ENCODE measurements around the gene ZC3H8. TPM values are rescaled to one million over a fixed set of nuclear protein-coding genes. Genes with fewer than 3 reads are reported as not detected.

ZC3H8 gene
- total and polyA plus RNA-seq, 2 donors (not counting 1 experiment from before 2014, with no cell fraction given), result 5.5 to 26.0 TPM

DNA sequence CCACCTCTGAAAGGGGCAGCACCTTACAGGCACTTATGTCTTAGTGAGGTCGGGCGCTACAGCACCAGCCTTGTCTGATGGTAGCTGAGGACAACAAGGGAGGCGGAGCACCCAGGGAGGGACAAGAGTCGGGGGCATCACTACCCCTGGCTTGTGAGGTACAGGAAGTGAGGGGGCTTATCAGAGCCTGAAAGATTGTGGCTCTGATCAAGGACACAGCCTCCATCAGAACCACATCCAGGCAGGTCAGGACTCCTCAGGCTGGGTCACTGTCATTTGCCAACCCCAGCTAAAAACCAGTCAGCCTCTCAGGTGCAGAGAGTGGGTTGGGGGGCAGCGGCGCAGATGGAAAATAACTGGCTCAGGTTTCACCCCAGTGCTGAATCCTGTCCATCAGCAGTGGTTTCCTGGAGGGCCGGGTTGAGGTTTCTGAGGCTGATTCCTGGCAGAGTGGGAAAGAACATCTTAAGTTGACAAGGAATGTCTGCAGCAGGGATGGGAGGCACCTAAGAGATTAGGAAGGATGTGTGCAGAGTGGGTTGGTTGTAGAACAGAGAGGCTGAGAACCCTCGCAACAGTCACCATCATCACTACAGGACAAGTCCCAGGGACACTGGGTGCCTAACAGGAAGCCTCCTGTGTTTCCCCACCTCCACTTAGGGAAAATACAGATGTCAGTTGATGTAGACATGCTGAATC, 71.4 kb downstream of the ZC3H8 start:
- POLR2A ChIA-PET, result no interaction called here
- intact Hi-C loops (cut with micrococcal nuclease), result no loop called here
- 88% methylated on average over 7 of the region's 8 CpGs for WGBS (ENCODE audit: insufficient coverage)
- H3K27ac ChIP-seq (ENCODE audit: low read length in 2 of 2), result no peak overlapping the region
- H3K36me3 ChIP-seq (replicated peaks in 1 of 2; ENCODE audit: control extremely low read depth in 1 of 2, control insufficient read depth in 1 of 2, extremely low read depth in 1 of 2, insufficient read depth in 2 of 2, low read length in 1 of 2), result no peaks in the 10 kb centered on the region
- ATAC-seq (ENCODE audit: low read depth) (no peak), DNase-seq (no peak)
- Mint-ChIP-seq H3K4me3 (no peak overlapping the region), H3K9me3 (ENCODE audit: insufficient read depth) (peaks cover 5% of the 10 kb centered on the region), H3K27me3 (peaks cover 28% of the 10 kb centered on the region), H3K4me1 (peaks cover 20% of the 10 kb centered on the region), H3K27ac (no peak overlapping the region)
- no peak for TF ChIP-seq EZH2 (IDR thresholded peaks at IDR 0.05; ENCODE audit: borderline replicate concordance, insufficient read depth, low read depth, low read length, poor library complexity, severe bottlenecking)
- TF ChIP-seq, protein P1, sequence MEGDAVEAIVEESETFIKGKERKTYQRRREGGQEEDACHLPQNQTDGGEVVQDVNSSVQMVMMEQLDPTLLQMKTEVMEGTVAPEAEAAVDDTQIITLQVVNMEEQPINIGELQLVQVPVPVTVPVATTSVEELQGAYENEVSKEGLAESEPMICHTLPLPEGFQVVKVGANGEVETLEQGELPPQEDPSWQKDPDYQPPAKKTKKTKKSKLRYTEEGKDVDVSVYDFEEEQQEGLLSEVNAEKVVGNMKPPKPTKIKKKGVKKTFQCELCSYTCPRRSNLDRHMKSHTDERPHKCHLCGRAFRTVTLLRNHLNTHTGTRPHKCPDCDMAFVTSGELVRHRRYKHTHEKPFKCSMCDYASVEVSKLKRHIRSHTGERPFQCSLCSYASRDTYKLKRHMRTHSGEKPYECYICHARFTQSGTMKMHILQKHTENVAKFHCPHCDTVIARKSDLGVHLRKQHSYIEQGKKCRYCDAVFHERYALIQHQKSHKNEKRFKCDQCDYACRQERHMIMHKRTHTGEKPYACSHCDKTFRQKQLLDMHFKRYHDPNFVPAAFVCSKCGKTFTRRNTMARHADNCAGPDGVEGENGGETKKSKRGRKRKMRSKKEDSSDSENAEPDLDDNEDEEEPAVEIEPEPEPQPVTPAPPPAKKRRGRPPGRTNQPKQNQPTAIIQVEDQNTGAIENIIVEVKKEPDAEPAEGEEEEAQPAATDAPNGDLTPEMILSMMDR (IDR thresholded peaks at IDR 0.05), result no peak
- CTCF ChIA-PET, result no interaction called here
- no peak overlapping the region for H3K4me2 ChIP-seq (replicated peaks; ENCODE audit: low read depth, low read length, poor library complexity, severe bottlenecking)
- no peaks in the 10 kb centered on the region for H4K20me1 ChIP-seq (ENCODE audit: control insufficient read depth, insufficient read depth, low read length, poor library complexity, severe bottlenecking)
- peaks cover 0 to 20% (median 5%) of the 10 kb centered on the region in 4 experiments for H3K27me3 ChIP-seq (replicated peaks in 1 of 4; ENCODE audit: control extremely low read depth in 1 of 4, control insufficient read depth in 3 of 4, insufficient read depth in 4 of 4, low read length in 3 of 4)
- H3K4me1 ChIP-seq (ENCODE audit: control insufficient read depth in 2 of 2, insufficient read depth in 2 of 2, low read length in 2 of 2), result peaks cover 15 to 16% of the 10 kb centered on the region in 2 donors
- H2AFZ ChIP-seq (ENCODE audit: insufficient read depth, low read depth, low read length, poor library complexity, severe bottlenecking), result no peak overlapping the region
- H3K9ac ChIP-seq (ENCODE audit: low read length), result no peak overlapping the region
- no peaks in the 10 kb centered on the region for H3K79me2 ChIP-seq (ENCODE audit: control insufficient read depth, insufficient read depth, low read length)
- peaks cover 0 to 11% (median 0%) of the 10 kb centered on the region in 3 donors for H3K9me3 ChIP-seq (ENCODE audit: control extremely low read depth in 1 of 3, control insufficient read depth in 2 of 3, insufficient read depth in 1 of 3, low read length in 2 of 3)
- no peak overlapping the region for H3K4me3 ChIP-seq (ENCODE audit: control extremely low read depth in 1 of 5, extremely low read depth in 1 of 5, insufficient read depth in 1 of 5, low read depth in 2 of 5, low read length in 4 of 5)

DNA sequence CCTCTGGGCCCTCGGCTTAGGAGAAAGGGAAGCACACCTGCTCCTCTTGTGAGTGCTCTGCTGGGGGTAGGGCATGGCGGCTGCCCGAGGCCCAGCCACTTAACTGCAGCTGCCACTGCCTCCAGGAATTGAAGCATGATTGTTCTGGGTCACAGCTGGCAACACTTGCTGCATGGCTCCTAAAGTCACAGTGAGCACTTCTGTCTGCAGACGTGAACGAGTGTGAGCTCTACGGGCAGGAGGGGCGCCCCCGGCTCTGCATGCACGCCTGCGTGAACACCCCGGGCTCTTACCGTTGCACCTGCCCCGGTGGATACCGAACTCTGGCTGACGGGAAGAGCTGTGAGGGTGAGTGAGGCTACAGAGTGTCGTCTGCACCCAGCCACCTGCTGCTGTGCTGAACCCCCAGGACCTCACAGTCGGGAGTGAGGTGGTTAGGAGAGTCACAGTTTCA, 72.2 kb downstream of the ZC3H8 start:
- POLR2A ChIA-PET, result no interaction called here

More for the DNA sequence above, 72.2 kb downstream of the ZC3H8 start:
- TF ChIP-seq EZH2 (IDR thresholded peaks at IDR 0.05; ENCODE audit: borderline replicate concordance, insufficient read depth, low read depth, low read length, poor library complexity, severe bottlenecking), result no peak
- TF ChIP-seq, protein P1 (IDR thresholded peaks at IDR 0.05), result no peak
- Histone ChIP-seq H3K9ac (ENCODE audit: low read length) (no peak overlapping the region), H3K4me2 (replicated peaks; ENCODE audit: low read depth, low read length, poor library complexity, severe bottlenecking) (no peak overlapping the region), H3K27me3 (replicated peaks in 1 of 4; ENCODE audit: control extremely low read depth in 1 of 4, control insufficient read depth in 3 of 4, insufficient read depth in 4 of 4, low read length in 3 of 4) (peaks cover 0 to 21% (median 5%) of the 10 kb centered on the region in 4 experiments), H3K4me3 (ENCODE audit: control extremely low read depth in 1 of 5, extremely low read depth in 1 of 5, insufficient read depth in 1 of 5, low read depth in 2 of 5, low read length in 4 of 5) (no peak overlapping the region), H3K9me3 (ENCODE audit: control extremely low read depth in 1 of 3, control insufficient read depth in 2 of 3, insufficient read depth in 1 of 3, low read length in 2 of 3) (peaks cover 0 to 9% (median 0%) of the 10 kb centered on the region in 3 donors), H4K20me1 (ENCODE audit: control insufficient read depth, insufficient read depth, low read length, poor library complexity, severe bottlenecking) (no peaks in the 10 kb centered on the region), H3K79me2 (ENCODE audit: control insufficient read depth, insufficient read depth, low read length) (no peaks in the 10 kb centered on the region), H3K4me1 (ENCODE audit: control insufficient read depth in 2 of 2, insufficient read depth in 2 of 2, low read length in 2 of 2) (peaks cover 6 to 7% of the 10 kb centered on the region in 2 donors), H2AFZ (ENCODE audit: insufficient read depth, low read depth, low read length, poor library complexity, severe bottlenecking) (peak overlapping the region; percentile 37), H3K27ac (ENCODE audit: low read length in 2 of 2) (no peak overlapping the region), H3K36me3 (replicated peaks in 1 of 2; ENCODE audit: control extremely low read depth in 1 of 2, control insufficient read depth in 1 of 2, extremely low read depth in 1 of 2, insufficient read depth in 2 of 2, low read length in 1 of 2) (no peaks in the 10 kb centered on the region)
- H3K27ac Mint-ChIP-seq, result no peak overlapping the region
- CTCF ChIA-PET, result no interaction called here
- 79% methylated on average over 16 of the region's 17 CpGs for WGBS (ENCODE audit: insufficient coverage)
- H3K4me1 Mint-ChIP-seq, result peaks cover 11% of the 10 kb centered on the region
- no peak overlapping the region for H3K4me3 Mint-ChIP-seq
- intact Hi-C loops (cut with micrococcal nuclease), result no loop called here
- DNase-seq, result no peak
- H3K9me3 Mint-ChIP-seq (ENCODE audit: insufficient read depth), result peaks cover 5% of the 10 kb centered on the region
- H3K27me3 Mint-ChIP-seq, result peaks cover 33% of the 10 kb centered on the region
- peak; percentile 31 for ATAC-seq (ENCODE audit: low read depth)

Data from B cell (primary cell).